ENCODE results near the gene ZNF436. TPM values are rescaled to one million over a fixed set of nuclear protein-coding genes. Genes with fewer than 3 reads are reported as not detected.
"Not testable (repeated sequence)": the region's sequence is repeated elsewhere in the genome, so short reads cannot be mapped to it uniquely, and the experiment has no call there.

The ZNF436 gene
- total RNA-seq, 1 experiment from 2014 or later, result 6.4 TPM

- H3K27ac ChIP-seq (ENCODE audit: low read length); H3K4me2 ChIP-seq (ENCODE audit: low read depth, low read length, poor library complexity, severe bottlenecking); H3K79me2 ChIP-seq (ENCODE audit: low read length); H3K4me3 ChIP-seq (ENCODE audit: low read length); H3K9me3 ChIP-seq (ENCODE audit: low read length); H2AFZ ChIP-seq (ENCODE audit: low read length); H3K9me2 ChIP-seq (replicated peaks; ENCODE audit: insufficient read depth, low read length); H4K20me1 ChIP-seq (ENCODE audit: insufficient read depth, low read depth, low read length); H3K27me3 ChIP-seq (ENCODE audit: low read length); H3K36me3 ChIP-seq (ENCODE audit: insufficient read depth, low read length); H3K9ac ChIP-seq (ENCODE audit: low read length): not testable (repeated sequence)
- peaks cover 11% of the 10 kb centered on the region for H3K4me1 ChIP-seq (ENCODE audit: low read length)
- DNase-seq, result peak; percentile 27
Observed at GRCh38 chr1:23374079-23374735, 4.6 kb upstream of the ZNF436 start.

- Histone ChIP-seq H3K9me2 (replicated peaks; ENCODE audit: insufficient read depth, low read length) (no peaks in the 10 kb centered on the region), H3K4me2 (ENCODE audit: low read depth, low read length, poor library complexity, severe bottlenecking) (no peak overlapping the region), H3K27me3 (ENCODE audit: low read length) (no peaks in the 10 kb centered on the region), H3K4me3 (ENCODE audit: low read length) (no peak overlapping the region), H3K36me3 (ENCODE audit: insufficient read depth, low read length) (no peaks in the 10 kb centered on the region), H3K9me3 (ENCODE audit: low read length) (no peaks in the 10 kb centered on the region), H2AFZ (ENCODE audit: low read length) (no peak overlapping the region), H3K27ac (ENCODE audit: low read length) (no peak overlapping the region), H3K79me2 (ENCODE audit: low read length) (peaks cover 13% of the 10 kb centered on the region), H4K20me1 (ENCODE audit: insufficient read depth, low read depth, low read length) (0 out of 2 replicates have a peak, but pooled peaks cover 5% of the 10 kb centered on the region), H3K9ac (ENCODE audit: low read length) (no peak overlapping the region), H3K4me1 (ENCODE audit: low read length) (peaks cover 16% of the 10 kb centered on the region)
- DNase-seq, result peak; percentile 31
Observed at GRCh38 chr1:23371987-23372880, 2.6 kb upstream of the ZNF436 start.

- Histone ChIP-seq H3K9me2 (replicated peaks; ENCODE audit: insufficient read depth, low read length) (no peaks in the 10 kb centered on the region), H3K4me3 (ENCODE audit: low read length) (no peak overlapping the region), H2AFZ (ENCODE audit: low read length) (no peak overlapping the region), H4K20me1 (ENCODE audit: insufficient read depth, low read depth, low read length) (0 out of 2 replicates have a peak, but pooled peaks cover 5% of the 10 kb centered on the region), H3K79me2 (ENCODE audit: low read length) (peaks cover 24% of the 10 kb centered on the region), H3K4me1 (ENCODE audit: low read length) (peaks cover 21% of the 10 kb centered on the region), H3K27me3 (ENCODE audit: low read length) (no peaks in the 10 kb centered on the region), H3K4me2 (ENCODE audit: low read depth, low read length, poor library complexity, severe bottlenecking) (no peak overlapping the region), H3K36me3 (ENCODE audit: insufficient read depth, low read length) (peaks cover 9% of the 10 kb centered on the region), H3K9ac (ENCODE audit: low read length) (no peak overlapping the region), H3K27ac (ENCODE audit: low read length) (no peak overlapping the region), H3K9me3 (ENCODE audit: low read length) (peaks cover 7% of the 10 kb centered on the region; the same call in 1 of the 2 replicates)
- DNase-seq, result no peak
Observed at GRCh38 chr1:23370709-23371584, 1.3 kb upstream of the ZNF436 start.

GRCh38 chr1:23370330-23370708, 683 bp upstream of the ZNF436 start:
- Histone ChIP-seq H2AFZ (ENCODE audit: low read length) (no peak overlapping the region), H3K9me3 (ENCODE audit: low read length) (peaks cover 7% of the 10 kb centered on the region; the same call in 1 of the 2 replicates), H3K27ac (ENCODE audit: low read length) (no peak overlapping the region), H3K4me1 (ENCODE audit: low read length) (peaks cover 21% of the 10 kb centered on the region), H4K20me1 (ENCODE audit: insufficient read depth, low read depth, low read length) (0 out of 2 replicates have a peak, but pooled peaks cover 5% of the 10 kb centered on the region), H3K4me2 (ENCODE audit: low read depth, low read length, poor library complexity, severe bottlenecking) (peak overlapping the region; percentile 96), H3K79me2 (ENCODE audit: low read length) (peaks cover 24% of the 10 kb centered on the region), H3K9me2 (replicated peaks; ENCODE audit: insufficient read depth, low read length) (no peaks in the 10 kb centered on the region), H3K4me3 (ENCODE audit: low read length) (peak overlapping the region; percentile 83; the same call in 1 of the 2 replicates), H3K36me3 (ENCODE audit: insufficient read depth, low read length) (peaks cover 11% of the 10 kb centered on the region), H3K27me3 (ENCODE audit: low read length) (no peaks in the 10 kb centered on the region), H3K9ac (ENCODE audit: low read length) (peak overlapping the region; percentile 90; the same call in 1 of the 2 replicates)
- no peak for DNase-seq

GRCh38 chr1:23368562-23369334, 888 bp downstream of the ZNF436 start:
- Histone ChIP-seq H3K79me2 (ENCODE audit: low read length) (peaks cover 24% of the 10 kb centered on the region), H4K20me1 (ENCODE audit: insufficient read depth, low read depth, low read length) (0 out of 2 replicates have a peak, but pooled peaks cover 5% of the 10 kb centered on the region), H3K27ac (ENCODE audit: low read length) (peak overlapping the region; percentile 84), H3K4me2 (ENCODE audit: low read depth, low read length, poor library complexity, severe bottlenecking) (peak overlapping the region; percentile 96), H3K9me3 (ENCODE audit: low read length) (peaks cover 9% of the 10 kb centered on the region), H2AFZ (ENCODE audit: low read length) (peak overlapping the region; percentile 99), H3K9me2 (replicated peaks; ENCODE audit: insufficient read depth, low read length) (no peaks in the 10 kb centered on the region), H3K27me3 (ENCODE audit: low read length) (no peaks in the 10 kb centered on the region), H3K4me3 (ENCODE audit: low read length) (peak overlapping the region; percentile 83), H3K4me1 (ENCODE audit: low read length) (peaks cover 21% of the 10 kb centered on the region), H3K9ac (ENCODE audit: low read length) (peak overlapping the region; percentile 90), H3K36me3 (ENCODE audit: insufficient read depth, low read length) (peaks cover 22% of the 10 kb centered on the region)
- DNase-seq, result peak; percentile 96

GRCh38 chr1:23367791-23368561, 1.7 kb downstream of the ZNF436 start:
- H3K9ac ChIP-seq (ENCODE audit: low read length), result peak overlapping the region; percentile 90
- H3K27ac ChIP-seq (ENCODE audit: low read length), result peak overlapping the region; percentile 84
- no peaks in the 10 kb centered on the region for H3K9me2 ChIP-seq (replicated peaks; ENCODE audit: insufficient read depth, low read length)
- H3K27me3 ChIP-seq (ENCODE audit: low read length), result no peaks in the 10 kb centered on the region
- peak overlapping the region; percentile 96 for H3K4me2 ChIP-seq (ENCODE audit: low read depth, low read length, poor library complexity, severe bottlenecking)
- H2AFZ ChIP-seq (ENCODE audit: low read length), result peak overlapping the region; percentile 99
- H3K9me3 ChIP-seq (ENCODE audit: low read length), result peaks cover 15% of the 10 kb centered on the region
- H3K79me2 ChIP-seq (ENCODE audit: low read length), result peaks cover 24% of the 10 kb centered on the region
- 0 out of 2 replicates have a peak, but pooled peaks cover 5% of the 10 kb centered on the region for H4K20me1 ChIP-seq (ENCODE audit: insufficient read depth, low read depth, low read length)
- peak; percentile 99 for DNase-seq
- H3K4me3 ChIP-seq (ENCODE audit: low read length), result peak overlapping the region; percentile 83
- H3K36me3 ChIP-seq (ENCODE audit: insufficient read depth, low read length), result peaks cover 29% of the 10 kb centered on the region
- H3K4me1 ChIP-seq (ENCODE audit: low read length), result peaks cover 21% of the 10 kb centered on the region

GRCh38 chr1:23367451-23367790, 2.2 kb downstream of the ZNF436 start:
- Histone ChIP-seq H3K9me3 (ENCODE audit: low read length) (peaks cover 20% of the 10 kb centered on the region), H3K36me3 (ENCODE audit: insufficient read depth, low read length) (peaks cover 35% of the 10 kb centered on the region), H3K4me2 (ENCODE audit: low read depth, low read length, poor library complexity, severe bottlenecking) (peak overlapping the region; percentile 88), H3K27me3 (ENCODE audit: low read length) (no peaks in the 10 kb centered on the region), H3K9me2 (replicated peaks; ENCODE audit: insufficient read depth, low read length) (no peaks in the 10 kb centered on the region), H3K9ac (ENCODE audit: low read length) (peak overlapping the region; percentile 80), H3K4me3 (ENCODE audit: low read length) (peak overlapping the region; percentile 83), H3K4me1 (ENCODE audit: low read length) (peaks cover 21% of the 10 kb centered on the region), H4K20me1 (ENCODE audit: insufficient read depth, low read depth, low read length) (0 out of 2 replicates have a peak, but pooled peaks cover 5% of the 10 kb centered on the region), H3K79me2 (ENCODE audit: low read length) (peaks cover 24% of the 10 kb centered on the region), H3K27ac (ENCODE audit: low read length) (no peak overlapping the region), H2AFZ (ENCODE audit: low read length) (peak overlapping the region; percentile 48; the same call in 1 of the 2 replicates)
- no peak for DNase-seq
